ENCODE data around the gene PTPN4. TPM values are rescaled to one million over a fixed set of nuclear protein-coding genes. Genes with fewer than 3 reads are reported as not detected.

PTPN4 gene
- total and polyA plus RNA-seq, 2 donors (not counting 3 experiments of a cell fraction or from before 2014, with no cell fraction given): 6.8 to 29.6 TPM

- ChIA-PET POLR2A (no interaction called here), CTCF (no interaction called here)
- FAIRE-seq: no peak
- DNase-seq (ENCODE audit: low read depth, low spot score): no peak
- Histone ChIP-seq H3K9ac (replicated peaks; ENCODE audit: extremely low read depth, insufficient read depth, low read length) (no peak overlapping the region), H3K4me1 (ENCODE audit: control insufficient read depth, extremely low read depth, insufficient read depth, low read length) (peaks cover 12% of the 10 kb centered on the region), H3K27me3 (ENCODE audit: control insufficient read depth in 2 of 2, insufficient read depth in 2 of 2, low read length in 2 of 2) (no peaks in the 10 kb centered on the region), H4K20me1 (replicated peaks; ENCODE audit: control insufficient read depth, extremely low read depth, insufficient read depth, low read length) (peaks cover 3% of the 10 kb centered on the region), H3K4me3 (replicated peaks in 1 of 3; ENCODE audit: insufficient read depth in 1 of 3, low read depth in 1 of 3, low read length in 3 of 3) (no peak overlapping the region), H3K36me3 (ENCODE audit: control insufficient read depth in 2 of 2, extremely low read depth in 1 of 2, insufficient read depth in 2 of 2, low read length in 2 of 2) (no peaks in the 10 kb centered on the region), H3K9me3 (replicated peaks; ENCODE audit: control insufficient read depth, insufficient read depth, low read length) (no peaks in the 10 kb centered on the region), H2AFZ (ENCODE audit: low read depth, low read length) (no peak overlapping the region), H3K9me1 (replicated peaks; ENCODE audit: control insufficient read depth, extremely low read depth, insufficient read depth, low read length) (no peaks in the 10 kb centered on the region), H3K27ac (ENCODE audit: insufficient read depth, low read depth, low read length) (no peak overlapping the region), H3K79me2 (ENCODE audit: control insufficient read depth, insufficient read depth, low read length) (peaks cover 3% of the 10 kb centered on the region), H3K4me2 (ENCODE audit: insufficient read depth, low read length) (no peak overlapping the region)
- TF ChIP-seq MYC (IDR thresholded peaks at IDR 0.05; ENCODE audit: low read depth, low read length): no peak
- TF ChIP-seq POLR2AphosphoS5 (IDR thresholded peaks at IDR 0.05; ENCODE audit: insufficient read depth, low read depth, low read length): no peak
- no peak for TF ChIP-seq CTCF (IDR thresholded peaks at IDR 0.05; ENCODE audit: extremely low read depth in 1 of 2, insufficient read depth in 1 of 2, low read depth in 1 of 2, low read length in 2 of 2)
- TF ChIP-seq GATA2 (IDR thresholded peaks at IDR 0.05; ENCODE audit: insufficient read depth, insufficient read length, low read depth, low read length): no peak
- TF ChIP-seq EZH2 (IDR thresholded peaks at IDR 0.05; ENCODE audit: borderline replicate concordance, low read depth, low read length, severe bottlenecking): no peak
- no peak for TF ChIP-seq FOS (IDR thresholded peaks at IDR 0.05; ENCODE audit: borderline replicate concordance, insufficient read depth, low read length)
- no peak for TF ChIP-seq JUN (IDR thresholded peaks at IDR 0.05; ENCODE audit: borderline replicate concordance, insufficient read depth, insufficient read length, low read depth)
- TF ChIP-seq POLR2A (IDR thresholded peaks at IDR 0.05; ENCODE audit: low read depth, low read length): no peak
- TF ChIP-seq MAX (IDR thresholded peaks at IDR 0.05; ENCODE audit: insufficient read depth, insufficient read length): no peak
- intact Hi-C loops (cut with micrococcal nuclease): no loop called here
- dilution Hi-C loops (cut with MboI; ENCODE audit: extremely low pct_ligation_motif_present, low sequenced_read_pairs): no loop called here
- BruUV-seq (replicated peaks): no TSS peak
Measured at GRCh38 chr2:119860924-119861323, 101.2 kb downstream of the PTPN4 start.
